ENCODE results near the gene C7. TPM values are rescaled to one million over a fixed set of nuclear protein-coding genes. Genes with fewer than 3 reads are reported as not detected.

The C7 gene
- total and polyA plus RNA-seq, 10 of the 15 experiments (the other 5 are each of a cell fraction or from before 2014, with no cell fraction given), result 0.90 TPM; not detected in 9

GRCh38 chr5:41012318-41012717, 103.0 kb downstream of the C7 start:
- ChIA-PET SMC1A (ENCODE audit: uncharacterized antibody, unreplicated experiment) (no interaction called here), CTCF (interaction anchor here (0.6 kb wide), 1 partner anchor 107 kb away, joined by 3 read pairs; no protein-coding TSS in a partner anchor), RAD21 (ENCODE audit: unreplicated experiment) (no interaction called here), POLR2A (no interaction called here)
- Histone ChIP-seq H3K4me3 (no peak overlapping the region), H3K9ac (ENCODE audit: control insufficient read depth, insufficient read depth, low read length) (no peak overlapping the region), H4K20me1 (ENCODE audit: control insufficient read depth, insufficient read depth) (no peaks in the 10 kb centered on the region), H3K4me1 (ENCODE audit: control insufficient read depth, insufficient read depth, low read length) (no peaks in the 10 kb centered on the region), H3K79me2 (ENCODE audit: control insufficient read depth, insufficient read depth, low read length) (no peaks in the 10 kb centered on the region), H3K36me3 (ENCODE audit: control insufficient read depth in 2 of 2, insufficient read depth in 2 of 2, low read length in 1 of 2) (no peaks in the 10 kb centered on the region), H3K4me2 (ENCODE audit: control insufficient read depth, insufficient read depth) (no peak overlapping the region), H3K27ac (ENCODE audit: control insufficient read depth, insufficient read depth) (no peak overlapping the region), H3K27me3 (replicated peaks in 1 of 2; ENCODE audit: control insufficient read depth in 2 of 2, insufficient read depth in 2 of 2, low read length in 1 of 2) (no peaks in the 10 kb centered on the region), H2AFZ (ENCODE audit: control insufficient read depth, low read depth, low read length) (no peak overlapping the region), H3K9me3 (replicated peaks; ENCODE audit: control insufficient read depth, insufficient read depth, low read length) (no peaks in the 10 kb centered on the region)
- DNase-seq (ENCODE audit: low read depth, low spot score), result no peak
- TF ChIP-seq BCLAF1 (IDR thresholded peaks at IDR 0.05) (no peak), POLR2AphosphoS5 (IDR thresholded peaks at IDR 0.05; ENCODE audit: low read length) (no peak), CUX1 (IDR thresholded peaks at IDR 0.05; ENCODE audit: insufficient replicate concordance, low read depth, low read length) (no peak), LARP7 (IDR thresholded peaks at IDR 0.05) (no peak), IRF4 (IDR thresholded peaks at IDR 0.05; ENCODE audit: low read depth, low read length) (no peak), SMC3 (IDR thresholded peaks at IDR 0.05; ENCODE audit: borderline replicate concordance, low read length) (no peak), ZBTB33 (IDR thresholded peaks at IDR 0.05) (no peak), BCL3 (IDR thresholded peaks at IDR 0.05; ENCODE audit: borderline replicate concordance, insufficient read depth, low read depth, low read length, poor library complexity, severe bottlenecking) (no peak), SPI1 (IDR thresholded peaks at IDR 0.05; ENCODE audit: borderline replicate concordance, insufficient read depth, low read depth, low read length) (no peak), RELA (IDR thresholded peaks at IDR 0.05; ENCODE audit: borderline replicate concordance, partially characterized antibody) (no peak)
- 1% methylated on average over 4 of the region's 4 CpGs for WGBS (ENCODE audit: insufficient coverage, insufficient replicate concordance, low lambda C conversion rate, missing lambda C conversion rate)
- BruUV-seq (replicated peaks), result no TSS peak
- in situ Hi-C loops (cut with MboI), result no loop called here
- ATAC-seq, result no peak
- intact Hi-C loops (cut with micrococcal nuclease; ENCODE audit: unreplicated experiment), result no loop called here
- FAIRE-seq, result no peak
